Esophagus squamous epithelium (tissue), 4 donors: Measurements from ENCODE around the gene COX6A1.

Experiments used
- CTCF ChIP-seq, 6 experiments: fragments of 450-650 bp in 4 of 6; fragments of 200-600 bp in 2 of 6; sonication (generic) in 2 of 6; IDR thresholded peaks; one replicate each; pipeline ENCODE4 v1.5.1; 2016 to 2019; ENCODE audit warnings: antibody characterized with exemption in 6 of 6, mild to moderate bottlenecking in 4 of 6, moderate library complexity in 4 of 6
- POLR2A ChIP-seq, 4 donors: fragments of 450-650 bp; IDR thresholded peaks; one replicate each; pipeline ENCODE4 v1.6.1; 2017; ENCODE audit warnings: antibody characterized with exemption in 4 of 4, mild to moderate bottlenecking in 4 of 4, moderate library complexity in 3 of 4

DNA sequence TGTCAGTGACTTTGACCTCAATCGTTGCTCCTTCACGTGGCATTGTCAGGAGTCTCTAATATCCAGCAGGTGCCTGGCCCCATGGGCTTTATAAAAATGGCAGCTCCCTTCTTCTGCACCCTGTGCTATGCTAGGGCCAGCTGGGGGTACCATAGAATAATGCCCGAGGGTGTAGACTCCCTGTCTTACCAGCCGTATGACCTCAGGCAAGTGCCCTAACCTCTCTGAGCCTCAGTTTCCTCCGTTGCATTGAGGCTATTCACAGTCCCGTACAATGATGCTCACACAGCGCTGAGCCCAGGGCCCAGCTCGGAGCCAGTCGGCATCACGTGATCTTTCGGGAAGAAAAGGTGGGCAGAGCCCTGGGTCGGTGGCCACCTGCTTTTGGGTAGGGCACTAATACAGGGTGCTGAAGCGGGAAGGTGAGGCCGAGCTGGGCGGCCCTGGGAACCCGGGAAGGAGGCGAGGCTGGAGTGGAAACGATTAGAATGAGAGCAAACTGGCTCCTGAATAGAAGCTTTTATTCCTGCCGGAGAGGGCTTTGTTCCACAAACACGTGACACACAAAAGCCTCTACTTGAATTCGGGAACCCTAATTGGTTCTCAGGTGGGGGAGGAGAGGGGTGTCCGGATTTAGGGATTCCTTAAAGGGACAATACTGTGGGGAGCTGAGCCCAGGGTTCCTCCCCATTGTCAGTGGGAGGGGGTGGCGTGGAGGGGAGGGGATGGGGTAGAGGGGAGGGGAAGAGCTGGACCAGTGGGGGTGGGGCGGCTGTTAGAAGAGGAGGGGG lies 49.0 kb upstream of the COX6A1 start:
- TF ChIP-seq CTCF (IDR thresholded peaks at IDR 0.05): no peak
- no peak for TF ChIP-seq POLR2A (IDR thresholded peaks at IDR 0.05)
